Spleen (tissue), 7 donors: ENCODE data around the gene CLASP2.

Experiments
- POLR2A ChIP-seq, 3 donors: fragments of 450-650 bp; IDR thresholded peaks; one replicate each; pipeline ENCODE4 v1.5.1; 2017; ENCODE audit warnings: antibody characterized with exemption in 3 of 3, mild to moderate bottlenecking in 1 of 3
- POLR2AphosphoS5 ChIP-seq, 3 donors: sonication (generic); formaldehyde crosslinking; IDR thresholded peaks; one replicate each; pipeline ENCODE4 v1.5.1; 2017; ENCODE audit warnings: antibody characterized with exemption in 3 of 3
- TF ChIP-seq, protein P1 (sequence below), 11 experiments: fragments of 200-600 bp in 7 of 11; fragments of 450-650 bp in 4 of 11; sonication (generic) in 4 of 11; IDR thresholded peaks in 8 of 11; conservative IDR thresholded peaks in 3 of 11; 1 replicate in 7 of 11; 2 replicates in 4 of 11; pipeline versions ENCODE4 v1.4.0 to v1.8.0; 2016 to 2021; ENCODE audit warnings: antibody characterized with exemption in 11 of 11, inconsistent platforms in 4 of 11, mild to moderate bottlenecking in 1 of 11
- donor health status: DM: no; HTN: no; CAD: no; lungs with moderate emphysema.
- donor health status: DM: no; HTN: no; CAD: no.
- donor health status: DM: no; HTN: no; CAD: no.

DNA sequence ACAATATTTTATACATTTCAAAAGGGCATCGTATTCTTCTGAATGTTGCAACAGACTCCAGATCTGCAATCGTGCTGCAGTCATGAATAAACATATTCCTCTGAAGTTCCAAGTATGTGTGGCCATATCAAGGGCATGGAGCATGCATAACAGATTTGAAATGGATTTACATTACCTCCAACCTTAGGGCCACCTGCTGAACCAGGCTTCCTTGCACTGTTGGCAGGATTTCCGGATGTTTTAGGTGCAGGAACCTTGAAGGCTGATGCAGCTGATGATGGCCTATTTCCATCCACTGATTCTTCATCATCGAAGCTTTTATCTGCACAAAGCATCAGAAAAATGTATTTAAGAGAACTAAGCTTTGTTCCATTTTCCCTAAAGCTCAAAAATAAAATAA is 73.5 kb downstream of the CLASP2 start:
- TF ChIP-seq POLR2A (IDR thresholded peaks at IDR 0.05) (no peak), POLR2AphosphoS5 (IDR thresholded peaks at IDR 0.05) (no peak)
- TF ChIP-seq, protein P1, sequence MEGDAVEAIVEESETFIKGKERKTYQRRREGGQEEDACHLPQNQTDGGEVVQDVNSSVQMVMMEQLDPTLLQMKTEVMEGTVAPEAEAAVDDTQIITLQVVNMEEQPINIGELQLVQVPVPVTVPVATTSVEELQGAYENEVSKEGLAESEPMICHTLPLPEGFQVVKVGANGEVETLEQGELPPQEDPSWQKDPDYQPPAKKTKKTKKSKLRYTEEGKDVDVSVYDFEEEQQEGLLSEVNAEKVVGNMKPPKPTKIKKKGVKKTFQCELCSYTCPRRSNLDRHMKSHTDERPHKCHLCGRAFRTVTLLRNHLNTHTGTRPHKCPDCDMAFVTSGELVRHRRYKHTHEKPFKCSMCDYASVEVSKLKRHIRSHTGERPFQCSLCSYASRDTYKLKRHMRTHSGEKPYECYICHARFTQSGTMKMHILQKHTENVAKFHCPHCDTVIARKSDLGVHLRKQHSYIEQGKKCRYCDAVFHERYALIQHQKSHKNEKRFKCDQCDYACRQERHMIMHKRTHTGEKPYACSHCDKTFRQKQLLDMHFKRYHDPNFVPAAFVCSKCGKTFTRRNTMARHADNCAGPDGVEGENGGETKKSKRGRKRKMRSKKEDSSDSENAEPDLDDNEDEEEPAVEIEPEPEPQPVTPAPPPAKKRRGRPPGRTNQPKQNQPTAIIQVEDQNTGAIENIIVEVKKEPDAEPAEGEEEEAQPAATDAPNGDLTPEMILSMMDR (IDR thresholded peaks at IDR 0.05 in 8 of 11, conservative IDR thresholded peaks at IDR 0.05 in 3 of 11) = no peak
